K562 (cell line): ENCODE results near the gene KIAA0825.

Source experiments
- KLF6 ChIP-seq: fragments of 250-450 bp; sonication (Bioruptor Pico); IDR thresholded peaks from 2 replicates; pipeline ENCODE4 v1.4.0; 2020; ENCODE audit warnings: mild to moderate bottlenecking, moderate library complexity, borderline replicate concordance
- ZNF507 ChIP-seq: conservative IDR thresholded peaks from 2 replicates; pipeline ENCODE4 v1.6.1; 2017; ENCODE audit warnings: missing genetic modification characterization, missing compliant biosample characterization
- TF ChIP-seq, protein P1 (sequence below), 3 experiments: IDR thresholded peaks in 2 of 3; conservative IDR thresholded peaks in 1 of 3; 2 replicates each; pipeline ENCODE4 v1.5.1; 2011 to 2012; ENCODE audit warnings: low read length in 3 of 3, mild to moderate bottlenecking in 3 of 3, control low read depth in 2 of 3, improper control_type of control experiment in 1 of 3, inconsistent platforms in 1 of 3, low read depth in 1 of 3, mixed read lengths in 1 of 3, moderate library complexity in 1 of 3; ENCODE audit not compliant: insufficient read depth in 2 of 3

DNA sequence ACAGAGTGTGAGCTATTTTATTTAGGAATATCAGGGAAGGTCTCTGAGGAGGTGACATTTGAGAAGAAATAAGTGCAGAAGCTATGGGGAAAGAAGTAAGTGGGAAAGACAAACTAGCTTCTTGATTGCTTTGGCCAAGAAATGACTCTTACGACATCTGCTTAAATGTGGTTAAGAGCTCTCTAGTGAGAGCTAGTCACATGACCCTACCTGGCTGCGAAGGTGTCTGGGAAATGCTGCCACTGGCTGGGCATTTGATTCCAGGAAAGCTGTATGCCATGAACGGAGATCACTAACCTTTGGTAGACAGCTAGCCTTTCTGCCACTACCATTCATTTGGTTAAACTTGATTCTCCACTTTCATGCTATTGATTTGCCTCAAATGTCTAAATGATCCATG, 80.1 kb downstream of the KIAA0825 start:
- TF ChIP-seq, protein P1, sequence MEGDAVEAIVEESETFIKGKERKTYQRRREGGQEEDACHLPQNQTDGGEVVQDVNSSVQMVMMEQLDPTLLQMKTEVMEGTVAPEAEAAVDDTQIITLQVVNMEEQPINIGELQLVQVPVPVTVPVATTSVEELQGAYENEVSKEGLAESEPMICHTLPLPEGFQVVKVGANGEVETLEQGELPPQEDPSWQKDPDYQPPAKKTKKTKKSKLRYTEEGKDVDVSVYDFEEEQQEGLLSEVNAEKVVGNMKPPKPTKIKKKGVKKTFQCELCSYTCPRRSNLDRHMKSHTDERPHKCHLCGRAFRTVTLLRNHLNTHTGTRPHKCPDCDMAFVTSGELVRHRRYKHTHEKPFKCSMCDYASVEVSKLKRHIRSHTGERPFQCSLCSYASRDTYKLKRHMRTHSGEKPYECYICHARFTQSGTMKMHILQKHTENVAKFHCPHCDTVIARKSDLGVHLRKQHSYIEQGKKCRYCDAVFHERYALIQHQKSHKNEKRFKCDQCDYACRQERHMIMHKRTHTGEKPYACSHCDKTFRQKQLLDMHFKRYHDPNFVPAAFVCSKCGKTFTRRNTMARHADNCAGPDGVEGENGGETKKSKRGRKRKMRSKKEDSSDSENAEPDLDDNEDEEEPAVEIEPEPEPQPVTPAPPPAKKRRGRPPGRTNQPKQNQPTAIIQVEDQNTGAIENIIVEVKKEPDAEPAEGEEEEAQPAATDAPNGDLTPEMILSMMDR (IDR thresholded peaks at IDR 0.05 in 2 of 3, conservative IDR thresholded peaks at IDR 0.05 in 1 of 3; ENCODE audit: insufficient read depth in 2 of 3, low read depth in 1 of 3, low read length in 3 of 3): no peak
- TF ChIP-seq KLF6 (CRISPR knock-in tag) (no peak), ZNF507 (tag) (no peak)
